Activated CD4-positive, alpha-beta T cell treated with anti-CD3 and anti-CD28 coated beads, Interleukin-2, amount 50 U/mL, for 24 hours (primary cell): ENCODE measurements around the gene NXT2.
"Not testable (repeated sequence)": the region's sequence is repeated elsewhere in the genome, so short reads cannot be mapped to it uniquely, and the experiment has no call there.

ENCODE experiments used
- DNase-seq, 2 donors: peaks; one replicate each; pipeline ENCODE4 v3.0.0-alpha.2; 2020; ENCODE audit warnings: low read depth in 1 of 2, low spot score in 1 of 2

The NXT2 gene

DNA sequence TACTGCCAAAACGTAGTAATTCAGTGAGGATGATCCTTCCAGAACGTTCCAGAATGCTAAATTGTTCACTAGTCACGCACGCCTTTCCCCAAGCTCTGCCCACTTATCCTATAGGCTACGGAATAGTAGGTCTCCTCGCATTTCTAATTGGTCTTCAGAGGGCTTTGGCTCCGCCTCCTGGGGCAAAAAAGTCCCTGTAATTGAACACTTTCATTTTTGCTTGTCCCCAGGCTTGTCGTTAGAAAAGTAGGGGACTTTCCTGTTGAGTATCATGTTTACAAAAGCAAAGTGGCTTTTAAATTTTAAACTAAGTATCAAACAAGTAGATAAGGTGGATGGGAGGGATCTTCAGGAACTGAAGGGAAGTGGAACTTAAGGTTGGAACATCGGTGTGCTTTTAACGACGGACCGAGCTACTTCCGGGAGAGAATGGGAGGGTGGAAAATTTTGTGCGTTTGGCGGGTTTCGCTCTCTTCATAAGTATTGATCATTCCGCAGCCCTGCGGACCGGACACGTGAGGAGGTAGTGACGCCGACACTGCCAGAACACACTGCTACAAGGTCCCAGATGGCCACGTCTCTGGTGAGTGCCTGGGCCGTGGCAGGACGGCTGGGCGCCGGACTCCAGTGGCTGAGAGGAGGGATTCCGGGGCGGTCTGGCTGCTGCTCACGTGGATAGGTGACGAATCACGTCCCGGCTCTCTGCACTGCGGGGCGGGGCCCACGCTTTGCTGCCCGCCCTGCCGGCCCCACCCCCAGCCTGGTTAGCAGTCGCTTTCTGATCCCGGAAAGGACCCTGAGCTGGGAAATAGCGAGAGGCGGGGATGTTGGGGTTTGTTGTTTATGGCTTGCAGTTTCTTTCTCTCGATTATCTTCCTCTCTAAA is at the start of gene NXT2:
Gene NXT2 (plus strand): TSS at position 406 of the 885 bp plus-strand sequence. CDS start 163 bp downstream, at position 569.
- peak; percentile 52 to 73 for DNase-seq

- DNase-seq, result no peak
Measured at GRCh38 chrX:109487640-109488039, 49.0 kb upstream of the NXT2 start.

DNA sequence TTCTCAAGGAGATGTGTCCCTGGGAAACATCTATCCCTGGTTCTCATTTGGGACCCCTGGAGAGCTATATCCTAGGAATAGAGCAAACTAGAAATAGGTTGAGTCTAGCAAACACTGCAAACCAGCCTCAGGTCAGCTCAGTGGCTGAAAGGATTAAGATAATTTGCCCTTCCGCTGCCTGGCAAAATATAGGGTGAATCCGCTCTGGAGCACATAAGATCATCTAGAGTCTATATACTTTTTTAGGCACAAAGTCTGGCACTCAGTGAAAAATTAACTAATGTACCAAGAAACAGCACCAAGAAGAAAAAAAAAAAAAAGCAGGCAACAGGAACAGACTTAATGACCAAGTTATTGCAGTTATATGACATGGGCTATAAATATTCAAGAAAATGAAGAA is 47.5 kb upstream of the NXT2 start:
- no peak for DNase-seq

DNA sequence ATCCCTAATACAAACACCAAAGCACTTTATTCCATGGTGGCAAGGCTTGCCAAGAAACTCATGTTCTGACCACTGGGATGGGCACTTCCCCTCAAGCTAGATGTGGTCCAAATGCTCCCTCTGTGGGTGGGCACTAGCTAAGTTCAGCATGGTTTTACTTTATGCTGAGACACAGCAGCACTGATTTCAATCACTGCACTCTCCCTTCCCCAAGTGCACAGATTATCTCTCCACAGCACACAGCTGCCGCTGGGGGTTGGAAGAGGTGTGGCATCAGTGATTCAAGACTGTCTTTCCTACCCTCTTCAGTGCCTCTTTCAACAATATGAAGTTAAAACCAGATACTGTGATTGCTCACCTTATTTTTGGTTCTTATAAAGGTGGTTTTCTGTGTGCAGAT is 38.2 kb upstream of the NXT2 start:
- DNase-seq, result no peak

DNA sequence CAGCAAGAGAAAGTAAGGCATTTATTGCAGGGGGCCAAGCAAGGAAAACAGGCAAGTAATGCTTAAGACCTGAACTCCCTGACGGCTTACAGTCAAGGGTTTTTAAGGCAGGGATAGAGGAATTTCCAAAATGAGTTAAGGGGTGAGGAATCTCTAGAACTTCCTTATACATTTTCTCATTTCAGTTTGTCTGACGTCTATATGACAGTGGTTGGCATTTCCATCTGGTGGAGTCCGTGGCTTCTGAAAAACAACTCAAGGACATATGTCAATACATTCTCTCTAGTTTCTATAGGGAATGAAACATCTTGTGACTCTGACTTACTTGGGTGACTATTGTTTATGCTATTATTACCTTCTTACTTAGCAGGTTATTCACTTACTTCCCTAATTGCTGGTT is 35.5 kb upstream of the NXT2 start:
- no peak for DNase-seq

DNA sequence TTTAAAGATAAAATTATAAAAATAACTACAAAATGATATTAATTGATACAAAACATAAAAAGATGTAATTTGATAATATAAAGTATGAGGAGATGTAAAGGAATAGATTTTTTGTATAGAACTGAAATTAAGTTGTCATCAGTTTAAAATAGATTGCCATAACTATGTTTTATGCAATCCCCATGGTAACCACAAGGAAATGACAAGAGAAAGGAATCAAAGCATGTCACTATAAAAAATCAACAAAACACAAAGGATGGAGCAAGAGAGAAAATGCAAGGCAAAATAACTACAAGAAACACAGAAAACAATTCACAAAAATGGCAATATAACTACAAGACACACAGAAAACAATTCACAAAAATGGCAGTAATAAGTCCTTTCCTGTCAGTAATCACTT is 27.7 kb upstream of the NXT2 start:
- DNase-seq, result no peak

GRCh38 chrX:109511113-109511512 is 25.5 kb upstream of the NXT2 start:
- no peak for DNase-seq

DNA sequence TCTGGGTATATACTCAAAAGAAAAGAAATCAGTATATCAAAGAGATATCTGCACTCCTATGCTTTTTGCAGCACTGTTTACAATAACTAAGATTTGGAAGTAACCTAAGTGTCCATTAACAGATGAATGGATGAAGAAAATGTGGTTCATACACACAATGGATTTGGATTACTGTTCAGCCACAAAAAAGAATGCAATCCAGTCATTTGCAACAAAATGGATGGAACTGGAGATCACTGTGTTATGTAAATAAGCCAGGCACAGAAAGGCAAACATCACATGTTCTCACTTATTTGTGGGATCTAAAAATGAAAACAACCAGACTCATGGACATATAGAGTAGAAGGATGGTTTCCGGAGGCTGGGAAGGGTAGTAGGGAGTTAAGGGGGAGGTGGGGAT is 17.6 kb upstream of the NXT2 start:
- DNase-seq, result no peak

DNA sequence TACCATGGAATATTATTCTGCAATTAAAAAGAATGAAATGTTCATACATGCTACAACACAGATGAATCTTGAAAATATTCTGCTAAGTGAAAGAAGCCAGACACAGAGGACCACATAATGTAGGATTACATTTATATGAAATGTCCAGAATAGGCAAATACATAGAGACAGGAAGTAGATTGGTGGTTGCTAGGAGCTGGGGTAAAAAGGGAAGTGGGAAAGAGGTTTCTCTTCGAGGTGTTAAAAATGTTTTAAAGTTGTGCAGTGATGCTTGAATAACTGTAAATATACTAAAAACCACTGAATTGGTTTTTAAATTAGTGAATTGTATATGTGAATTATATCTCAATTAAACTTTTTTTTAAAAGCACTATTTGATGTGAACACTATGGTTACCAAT is 3.6 kb upstream of the NXT2 start:
- DNase-seq, result no peak

GRCh38 chrX:109533631-109534030 is 3.0 kb upstream of the NXT2 start:
- DNase-seq, result no peak

- DNase-seq, result no peak
Measured at GRCh38 chrX:109534933-109535332, 1.7 kb upstream of the NXT2 start.

DNA sequence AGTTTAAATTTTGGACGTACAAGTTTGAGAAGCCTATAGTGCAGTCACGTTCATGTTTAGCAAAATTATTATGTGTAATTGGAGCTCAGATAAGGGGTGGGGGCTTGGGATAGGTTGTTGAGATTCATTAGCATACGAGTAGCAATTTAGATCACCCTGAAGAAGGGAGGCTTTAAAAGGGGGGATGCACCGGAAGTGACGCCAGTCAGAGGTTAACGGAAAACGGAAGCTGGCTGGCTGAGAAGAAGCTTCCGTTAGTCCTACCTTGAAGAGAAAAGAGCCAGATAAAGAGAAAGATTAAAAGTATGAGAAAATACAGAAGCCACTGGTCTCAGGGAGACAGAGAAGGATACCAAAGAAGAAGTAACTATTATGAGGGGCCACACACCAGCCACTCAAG is 1.1 kb upstream of the NXT2 start:
- DNase-seq, result no peak

GRCh38 chrX:109537324-109537665 is 651 bp downstream of the NXT2 start:
- DNase-seq, result no peak

DNA sequence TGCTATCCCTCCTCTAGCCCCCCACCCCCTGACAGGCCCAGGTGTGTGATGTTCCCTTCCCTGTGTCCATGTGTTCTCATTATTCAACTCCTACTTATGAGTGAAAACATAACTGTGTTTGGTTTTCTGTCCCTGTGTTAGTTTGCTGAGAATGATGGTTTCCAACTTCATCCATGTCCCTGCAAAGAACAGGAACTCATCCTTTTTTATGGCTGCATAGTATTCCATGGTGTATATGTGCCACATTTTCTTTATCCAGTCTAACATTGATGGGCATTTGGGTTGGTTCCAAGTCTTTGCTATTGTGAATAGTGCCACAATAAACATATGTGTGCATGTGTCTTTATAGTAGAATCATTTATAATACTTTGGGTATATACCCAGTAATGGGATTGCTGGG is 2.4 kb downstream of the NXT2 start:
- DNase-seq, result not testable (repeated sequence)

GRCh38 chrX:109553862-109554261 is 17.2 kb downstream of the NXT2 start:
- no peak for DNase-seq

DNA sequence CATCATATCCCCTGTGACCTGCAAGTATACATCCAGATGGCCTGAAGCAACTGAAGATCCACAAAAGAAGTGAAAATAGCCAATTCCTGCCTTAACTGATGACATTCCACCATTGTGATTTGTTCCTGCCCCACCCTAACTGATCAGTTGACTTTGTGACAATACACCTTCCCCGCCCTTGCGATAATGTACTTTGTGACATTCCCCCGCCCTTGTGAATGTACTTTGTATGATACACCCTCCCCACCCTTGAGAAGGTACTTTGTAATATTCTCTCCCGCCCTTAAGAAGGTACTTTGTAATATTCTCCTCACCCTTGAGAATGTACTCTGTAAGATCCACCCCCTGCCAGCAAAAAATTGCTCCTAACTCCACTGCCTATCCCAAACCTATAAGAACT is 39.4 kb downstream of the NXT2 start:
- not testable (repeated sequence) for DNase-seq

GRCh38 chrX:109577055-109577454 is 40.4 kb downstream of the NXT2 start:
- DNase-seq, result no peak

DNA sequence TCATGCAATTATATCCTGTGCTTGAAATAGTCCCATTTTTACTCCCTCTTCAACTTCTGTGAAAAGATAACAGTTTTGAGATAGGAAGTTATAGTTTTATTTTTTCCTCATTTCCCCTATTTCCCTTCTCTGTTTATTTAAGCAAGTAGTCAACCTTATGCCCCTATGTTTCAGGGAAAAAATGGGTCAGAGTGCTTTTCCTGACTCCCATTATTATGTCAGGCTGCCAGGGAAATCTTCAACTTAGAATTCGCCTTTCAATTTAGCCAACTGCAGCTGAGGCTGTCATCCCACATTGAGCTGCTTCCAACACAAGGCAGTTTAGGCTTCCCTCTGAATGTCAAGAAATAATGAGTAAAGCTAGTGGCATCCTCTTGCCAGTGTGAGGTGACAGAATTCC is 42.3 kb downstream of the NXT2 start:
- DNase-seq, result no peak

DNA sequence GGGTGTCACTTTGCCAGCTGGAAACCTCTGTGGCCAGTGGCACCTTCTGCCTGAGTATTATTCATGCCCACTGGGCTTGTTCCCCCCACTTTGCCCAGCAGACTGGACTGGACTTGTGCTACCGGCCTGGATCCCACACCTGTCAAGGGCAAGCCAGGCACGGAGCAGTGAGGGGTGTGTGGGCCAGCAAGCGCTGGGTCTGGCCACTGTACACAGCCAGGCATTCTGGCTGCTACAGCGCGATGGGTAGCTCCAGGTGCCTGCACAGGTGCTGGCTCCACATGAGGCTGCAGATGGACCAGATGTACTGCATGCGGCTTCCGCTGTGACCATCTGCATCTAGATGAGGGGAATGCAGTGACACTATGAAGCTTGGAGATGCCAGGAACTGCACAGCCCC is 48.8 kb downstream of the NXT2 start:
- DNase-seq, result no peak

DNA sequence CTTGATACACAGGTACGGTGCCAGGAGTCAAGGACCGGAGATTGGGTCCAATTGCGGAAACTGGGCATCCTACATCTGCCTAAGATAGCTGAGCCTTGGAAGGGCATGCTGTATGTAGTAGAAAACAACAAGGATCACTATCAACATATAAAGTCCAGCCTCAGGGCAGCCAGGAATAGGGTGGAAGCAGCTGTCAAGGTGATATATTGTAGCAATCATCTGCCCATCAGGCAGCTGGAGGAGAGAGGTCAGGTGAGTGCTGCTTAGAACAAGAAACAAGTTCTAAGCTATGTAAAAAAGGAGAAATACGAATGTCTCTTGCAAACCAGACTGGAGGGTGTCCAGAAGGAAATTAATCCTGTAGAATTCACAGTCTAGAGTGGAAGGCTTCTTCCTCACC is 53.5 kb downstream of the NXT2 start:
- no peak for DNase-seq
